GM18499 (cell line): ENCODE results near the gene CTSW.
"Not testable (repeated sequence)": the region's sequence is repeated elsewhere in the genome, so short reads cannot be mapped to it uniquely, and the experiment has no call there.

Experiments
- ATAC-seq: cut with Tn5 transposase; IDR thresholded peaks from one replicate; pipeline ENCODE4 v1.9.1; 2021; ENCODE audit warnings: moderate number of reproducible peaks; ENCODE audit not compliant: insufficient read depth, unreplicated experiment

CTSW gene

GRCh38 chr11:65883786-65884715, 4.4 kb downstream of the CTSW start:
- no peak for ATAC-seq

GRCh38 chr11:65884716-65885092, 5.1 kb downstream of the CTSW start:
- no peak for ATAC-seq

DNA sequence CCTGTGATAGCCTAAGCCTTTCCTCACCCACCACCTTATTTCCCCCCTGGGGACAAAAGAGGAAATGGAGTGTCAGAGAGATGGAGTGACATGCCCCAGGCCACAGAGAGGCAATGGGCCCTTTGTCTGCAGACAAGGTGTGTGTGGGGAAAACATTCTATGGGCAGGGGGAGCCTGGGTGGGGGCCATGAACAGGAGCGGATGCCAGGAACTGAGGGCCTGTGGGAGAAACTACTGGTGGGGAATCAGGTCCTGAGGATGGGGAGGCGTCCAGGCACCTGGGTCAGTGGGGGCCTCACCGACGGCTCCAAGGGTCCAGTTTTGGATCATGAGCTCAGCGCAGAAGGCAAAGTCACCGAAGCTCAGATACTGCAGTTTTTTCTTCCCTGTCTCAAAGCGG, 5.6 kb downstream of the CTSW start:
- ATAC-seq = no peak

DNA sequence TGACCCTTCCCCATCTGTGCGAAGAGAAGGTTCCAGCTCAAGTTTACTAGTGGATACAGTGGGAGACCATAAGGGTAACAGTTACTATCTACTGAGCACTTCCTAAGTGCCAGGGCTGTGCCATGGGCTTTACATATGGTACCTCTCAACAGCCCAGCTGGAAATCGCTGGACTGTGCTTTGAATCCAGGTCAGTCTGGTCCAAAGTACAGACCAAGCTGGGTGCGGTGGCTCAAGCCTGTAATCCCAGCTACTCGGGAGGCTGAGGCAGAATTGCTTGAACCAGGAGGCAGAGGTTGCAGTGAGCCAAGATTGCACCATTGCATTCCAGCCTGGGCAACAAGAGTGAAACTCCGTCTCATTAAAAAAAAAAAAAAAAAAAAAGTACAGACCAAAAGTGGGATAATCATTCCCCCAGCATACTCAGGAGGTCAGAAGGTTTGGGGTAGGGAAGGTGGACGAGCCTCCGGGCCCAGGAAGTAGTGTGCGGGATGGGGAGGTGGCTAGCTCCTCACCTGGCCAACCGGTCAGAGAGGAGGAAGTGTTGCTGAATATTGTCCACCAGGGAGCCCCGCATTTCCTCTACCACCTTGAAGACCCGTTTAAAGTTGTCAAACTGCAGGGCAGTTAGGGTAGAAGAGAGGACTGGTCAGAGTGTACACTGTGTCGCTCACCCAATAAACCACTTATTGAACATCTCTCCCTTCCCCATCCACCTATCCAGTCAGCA, 6.3 kb downstream of the CTSW start:
- no peak for ATAC-seq

- ATAC-seq = no peak
Observed at GRCh38 chr11:65886826-65887722, 7.4 kb downstream of the CTSW start.

- no peak for ATAC-seq
Observed at GRCh38 chr11:65887723-65888162, 8.1 kb downstream of the CTSW start.

GRCh38 chr11:65888163-65888814, 8.7 kb downstream of the CTSW start, which contains the start of gene FIBP:
TSS of gene FIBP (minus strand) at chr11:65888471. CDS start at chr11:65888418, 53 bp downstream.
- no peak for ATAC-seq

DNA sequence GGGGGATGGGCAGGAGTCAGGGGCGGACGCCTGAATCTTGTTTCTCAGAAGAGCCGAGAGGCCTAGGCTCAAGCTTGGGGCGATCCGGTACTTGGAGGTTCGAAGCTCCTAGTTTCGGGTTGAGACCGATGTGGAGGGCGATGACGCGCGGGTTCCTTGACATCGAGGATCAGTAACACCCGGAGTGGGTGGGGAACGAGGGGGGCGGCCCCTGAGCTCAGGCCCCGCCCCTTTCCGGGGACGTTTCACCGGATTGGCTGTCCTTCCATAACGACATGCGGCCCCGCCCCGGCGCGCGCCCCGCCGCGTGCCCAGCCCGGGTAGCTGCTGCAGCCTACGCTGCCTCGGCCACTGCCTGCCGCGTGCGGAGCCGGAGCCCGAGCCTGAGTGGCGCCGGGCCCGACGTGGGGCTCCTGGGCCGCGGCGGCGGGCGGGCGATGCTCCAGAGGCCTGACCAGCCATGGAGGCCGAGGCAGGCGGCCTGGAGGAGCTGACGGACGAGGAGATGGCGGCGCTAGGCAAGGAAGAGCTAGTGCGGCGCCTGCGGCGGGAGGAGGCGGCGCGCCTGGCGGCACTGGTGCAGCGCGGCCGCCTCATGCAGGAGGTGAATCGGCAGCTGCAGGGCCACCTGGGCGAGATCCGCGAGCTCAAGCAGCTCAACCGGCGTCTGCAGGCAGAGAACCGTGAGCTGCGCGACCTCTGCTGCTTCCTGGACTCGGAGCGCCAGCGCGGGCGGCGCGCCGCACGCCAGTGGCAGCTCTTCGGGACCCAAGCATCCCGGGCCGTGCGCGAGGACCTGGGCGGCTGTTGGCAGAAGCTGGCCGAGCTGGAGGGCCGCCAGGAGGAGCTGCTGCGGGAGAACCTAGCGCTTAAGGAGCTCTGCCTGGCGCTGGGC, 10.9 kb downstream of the CTSW start, which contains the start of gene CCDC85B:
CCDC85B (plus strand) TSS at position 350 of the 895 bp plus-strand sequence; CDS start at position 461, 111 bp downstream.
- no peak for ATAC-seq

DNA sequence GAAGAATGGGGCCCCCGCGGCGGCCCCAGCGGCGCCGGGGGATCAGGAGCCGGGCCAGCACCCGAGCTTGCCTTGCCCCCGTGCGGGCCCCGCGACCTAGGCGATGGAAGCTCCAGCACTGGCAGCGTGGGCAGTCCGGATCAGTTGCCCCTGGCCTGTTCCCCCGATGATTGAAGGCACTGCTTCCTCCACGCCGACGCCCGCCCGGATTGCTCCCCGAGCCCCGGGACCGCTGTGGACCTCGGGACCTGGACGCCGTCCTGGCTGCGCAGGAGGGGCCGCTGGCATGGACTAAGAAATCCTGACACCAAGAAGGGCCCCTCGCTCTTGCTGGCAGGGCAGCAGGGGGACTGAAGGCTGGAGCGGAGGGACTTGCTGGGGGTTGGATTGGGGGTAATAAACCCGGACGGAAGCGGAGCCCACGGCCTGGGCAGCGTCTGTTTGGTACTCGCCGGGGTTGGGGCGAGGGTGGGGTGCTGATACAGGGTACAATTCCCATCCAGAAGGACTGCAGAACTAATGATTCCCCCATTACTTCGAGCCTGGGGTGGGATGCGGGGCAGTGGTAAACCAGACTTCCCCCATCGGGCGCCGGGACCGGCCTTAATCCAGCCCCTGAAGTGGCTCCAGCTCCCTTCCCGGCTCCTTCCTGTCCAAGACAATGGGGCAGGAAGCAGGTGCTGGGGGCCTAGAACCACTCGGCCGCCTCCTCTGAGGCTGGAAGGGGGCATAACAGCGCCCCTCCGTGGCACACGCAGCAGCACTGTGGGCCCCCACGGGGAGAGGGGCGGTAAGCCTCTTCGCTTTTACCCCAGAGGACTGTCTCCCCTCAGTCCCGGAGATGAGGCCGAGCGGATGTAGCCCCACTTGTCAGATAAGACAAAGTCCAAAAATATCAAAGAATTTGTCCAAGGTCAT, 11.8 kb downstream of the CTSW start:
- ATAC-seq = no peak

GRCh38 chr11:65892137-65892540, 12.5 kb downstream of the CTSW start:
- ATAC-seq = not testable (repeated sequence)

DNA sequence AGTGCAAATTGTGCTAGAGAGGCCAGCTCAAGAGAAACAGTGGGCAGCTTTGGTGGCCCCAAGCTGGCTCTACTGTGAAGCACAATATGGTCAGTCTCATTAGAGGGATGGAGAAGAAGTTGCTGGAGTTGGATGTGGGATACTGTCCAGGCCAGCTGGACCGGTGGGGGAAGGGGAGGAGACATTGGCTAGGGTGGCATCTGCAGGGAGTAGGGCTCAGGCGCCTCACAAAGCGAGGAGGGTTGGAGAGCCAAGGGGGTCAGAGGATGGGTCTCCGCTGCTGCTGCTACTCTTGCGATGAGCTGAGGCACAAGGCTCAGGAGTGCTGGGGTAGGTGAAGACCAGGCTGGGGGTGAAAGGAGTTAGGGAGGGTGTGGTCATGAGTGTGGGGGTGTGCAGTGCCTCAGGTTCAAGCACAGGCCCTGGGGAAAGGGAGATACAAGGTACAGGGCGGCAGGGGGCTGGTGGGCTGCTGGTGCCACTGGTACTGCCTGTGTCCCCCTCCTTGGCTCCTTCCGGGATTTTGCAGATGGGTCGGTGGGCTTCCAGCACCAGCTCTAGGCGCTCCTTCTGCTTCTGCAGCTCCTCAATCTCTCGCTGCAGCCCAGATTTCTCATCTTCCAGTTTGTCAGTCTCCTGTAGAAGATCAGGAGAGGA, 13.2 kb downstream of the CTSW start:
- ATAC-seq = no peak

DNA sequence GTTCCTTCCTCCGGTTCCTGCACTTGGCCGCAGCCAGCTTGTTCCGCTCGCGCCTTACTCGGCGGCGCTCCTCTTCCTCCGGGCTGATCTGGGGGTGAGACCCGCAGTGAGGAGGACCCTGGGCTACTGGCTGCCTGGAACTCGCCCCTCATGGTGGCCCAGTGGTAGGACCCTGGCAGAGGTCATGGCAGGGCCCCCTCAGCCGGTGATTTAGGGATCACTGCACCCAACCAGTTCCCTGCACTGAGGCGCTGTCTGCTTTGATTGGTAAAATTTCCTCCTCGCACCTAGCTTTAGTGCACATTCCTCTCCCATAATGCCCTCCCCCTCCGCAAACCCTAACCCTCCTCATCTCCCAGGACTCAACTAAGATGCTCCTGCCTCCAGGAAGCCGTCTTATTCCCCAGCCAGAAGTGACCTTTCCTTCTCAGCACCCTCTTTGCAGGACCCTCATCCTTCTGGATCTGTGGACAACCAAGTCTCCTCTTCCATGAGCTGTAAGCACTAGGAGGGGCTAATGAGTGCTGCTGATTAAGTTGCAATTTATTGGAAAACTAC, 14.5 kb downstream of the CTSW start:
- no peak for ATAC-seq

DNA sequence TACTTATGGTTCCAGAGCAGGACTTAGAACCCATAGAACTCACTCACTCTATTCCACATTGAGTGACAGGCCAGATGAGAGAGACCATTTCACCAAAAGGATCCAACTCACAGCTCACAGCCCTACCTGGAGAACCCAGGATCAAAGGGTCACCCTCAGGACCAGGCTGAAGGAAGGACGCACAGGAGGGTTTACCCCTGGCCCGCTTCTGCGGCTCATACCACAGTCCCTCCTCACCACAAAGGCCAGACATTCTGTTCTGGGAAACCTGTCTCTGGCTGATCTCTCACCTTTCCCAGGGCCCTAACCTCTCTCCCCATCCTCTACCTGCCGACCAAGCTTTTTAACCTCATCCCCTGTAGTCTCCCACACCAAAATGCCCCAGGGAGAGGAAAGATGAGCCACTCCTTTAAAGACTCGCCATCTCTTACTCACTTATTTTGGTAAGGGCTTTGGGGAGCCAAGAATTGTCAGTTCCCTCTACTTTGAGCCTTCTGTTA, 15.9 kb downstream of the CTSW start:
- ATAC-seq = no peak

- no peak for ATAC-seq
Observed at GRCh38 chr11:65896034-65896999, 16.7 kb downstream of the CTSW start.

GRCh38 chr11:65897020-65897471, 17.4 kb downstream of the CTSW start:
- ATAC-seq = no peak
